ENCODE data around the gene LGALS3. TPM values are rescaled to one million over a fixed set of nuclear protein-coding genes. Genes with fewer than 3 reads are reported as not detected.
A peak's percentile ranks its signal among the peaks of the same experiment; 100 is the strongest.

Gene LGALS3
- total RNA-seq, 1 donor: 368 TPM

- Histone ChIP-seq H3K36me3 (ENCODE audit: insufficient read depth, low read length) (no peaks in the 10 kb centered on the region), H3K9me3 (ENCODE audit: low read depth, low read length) (no peaks in the 10 kb centered on the region), H3K4me3 (ENCODE audit: insufficient read depth, low read length) (no peak overlapping the region), H4K20me1 (ENCODE audit: insufficient read depth, low read length) (no peaks in the 10 kb centered on the region), H3K79me2 (ENCODE audit: insufficient read depth, low read length) (no peaks in the 10 kb centered on the region), H3K27me3 (ENCODE audit: insufficient read depth, low read length) (no peaks in the 10 kb centered on the region), H3K4me2 (ENCODE audit: insufficient read depth, low read length) (no peak overlapping the region), H3K27ac (ENCODE audit: low read depth, low read length) (no peak overlapping the region), H2AFZ (ENCODE audit: low read length) (no peak overlapping the region), H3K4me1 (ENCODE audit: insufficient read depth, low read length) (peaks cover 4% of the 10 kb centered on the region)
- DNase-seq (ENCODE audit: insufficient read length, low spot score, missing footprints): no peak
- TF ChIP-seq, protein P1, sequence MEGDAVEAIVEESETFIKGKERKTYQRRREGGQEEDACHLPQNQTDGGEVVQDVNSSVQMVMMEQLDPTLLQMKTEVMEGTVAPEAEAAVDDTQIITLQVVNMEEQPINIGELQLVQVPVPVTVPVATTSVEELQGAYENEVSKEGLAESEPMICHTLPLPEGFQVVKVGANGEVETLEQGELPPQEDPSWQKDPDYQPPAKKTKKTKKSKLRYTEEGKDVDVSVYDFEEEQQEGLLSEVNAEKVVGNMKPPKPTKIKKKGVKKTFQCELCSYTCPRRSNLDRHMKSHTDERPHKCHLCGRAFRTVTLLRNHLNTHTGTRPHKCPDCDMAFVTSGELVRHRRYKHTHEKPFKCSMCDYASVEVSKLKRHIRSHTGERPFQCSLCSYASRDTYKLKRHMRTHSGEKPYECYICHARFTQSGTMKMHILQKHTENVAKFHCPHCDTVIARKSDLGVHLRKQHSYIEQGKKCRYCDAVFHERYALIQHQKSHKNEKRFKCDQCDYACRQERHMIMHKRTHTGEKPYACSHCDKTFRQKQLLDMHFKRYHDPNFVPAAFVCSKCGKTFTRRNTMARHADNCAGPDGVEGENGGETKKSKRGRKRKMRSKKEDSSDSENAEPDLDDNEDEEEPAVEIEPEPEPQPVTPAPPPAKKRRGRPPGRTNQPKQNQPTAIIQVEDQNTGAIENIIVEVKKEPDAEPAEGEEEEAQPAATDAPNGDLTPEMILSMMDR (IDR thresholded peaks at IDR 0.05; ENCODE audit: extremely low read depth, low read depth, low read length): no peak
Measured at GRCh38 chr14:55086938-55087337, 42.1 kb upstream of the LGALS3 start.

- DNase-seq (ENCODE audit: insufficient read length, low spot score, missing footprints): no peak
- H3K4me1 ChIP-seq (ENCODE audit: insufficient read depth, low read length): peaks cover 4% of the 10 kb centered on the region
- H2AFZ ChIP-seq (ENCODE audit: low read length): no peak overlapping the region
- H3K9me3 ChIP-seq (ENCODE audit: low read depth, low read length): no peaks in the 10 kb centered on the region
- H4K20me1 ChIP-seq (ENCODE audit: insufficient read depth, low read length): no peaks in the 10 kb centered on the region
- H3K4me2 ChIP-seq (ENCODE audit: insufficient read depth, low read length): no peak overlapping the region
- H3K36me3 ChIP-seq (ENCODE audit: insufficient read depth, low read length): no peaks in the 10 kb centered on the region
- no peak overlapping the region for H3K27ac ChIP-seq (ENCODE audit: low read depth, low read length)
- TF ChIP-seq, protein P1 (IDR thresholded peaks at IDR 0.05; ENCODE audit: extremely low read depth, low read depth, low read length): no peak
- no peaks in the 10 kb centered on the region for H3K79me2 ChIP-seq (ENCODE audit: insufficient read depth, low read length)
- H3K4me3 ChIP-seq (ENCODE audit: insufficient read depth, low read length): no peak overlapping the region
- H3K27me3 ChIP-seq (ENCODE audit: insufficient read depth, low read length): no peaks in the 10 kb centered on the region
Measured at GRCh38 chr14:55088356-55088755, 40.7 kb upstream of the LGALS3 start.

DNA sequence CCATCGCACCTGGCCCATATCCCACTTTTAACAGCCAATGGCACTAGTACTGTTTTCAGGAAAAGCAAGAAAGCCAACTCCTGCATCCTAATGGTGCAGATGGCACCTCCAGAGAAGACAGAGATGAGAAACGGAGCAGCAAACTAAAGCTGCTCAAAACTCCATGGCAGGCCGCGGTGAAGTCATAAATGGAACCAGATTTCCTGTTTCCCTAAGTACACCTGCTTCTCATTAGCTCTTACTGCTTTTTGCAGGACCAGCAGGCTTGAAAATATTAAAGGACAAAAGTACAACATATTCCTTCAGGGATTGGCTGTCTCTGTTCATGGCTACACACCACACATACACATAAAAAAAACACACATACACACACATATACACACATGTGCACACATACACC is 36.7 kb upstream of the LGALS3 start:
- TF ChIP-seq, protein P1 (IDR thresholded peaks at IDR 0.05; ENCODE audit: extremely low read depth, low read depth, low read length): no peak
- H3K79me2 ChIP-seq (ENCODE audit: insufficient read depth, low read length): no peaks in the 10 kb centered on the region
- peaks cover 9% of the 10 kb centered on the region for H3K4me1 ChIP-seq (ENCODE audit: insufficient read depth, low read length)
- H4K20me1 ChIP-seq (ENCODE audit: insufficient read depth, low read length): no peaks in the 10 kb centered on the region
- H3K4me3 ChIP-seq (ENCODE audit: insufficient read depth, low read length): no peak overlapping the region
- H3K9me3 ChIP-seq (ENCODE audit: low read depth, low read length): no peaks in the 10 kb centered on the region
- peak overlapping the region; percentile 23 for H2AFZ ChIP-seq (ENCODE audit: low read length)
- H3K27me3 ChIP-seq (ENCODE audit: insufficient read depth, low read length): no peaks in the 10 kb centered on the region
- H3K4me2 ChIP-seq (ENCODE audit: insufficient read depth, low read length): no peak overlapping the region
- DNase-seq (ENCODE audit: insufficient read length, low spot score, missing footprints): no peak
- H3K27ac ChIP-seq (ENCODE audit: low read depth, low read length): no peak overlapping the region
- no peaks in the 10 kb centered on the region for H3K36me3 ChIP-seq (ENCODE audit: insufficient read depth, low read length)

DNA sequence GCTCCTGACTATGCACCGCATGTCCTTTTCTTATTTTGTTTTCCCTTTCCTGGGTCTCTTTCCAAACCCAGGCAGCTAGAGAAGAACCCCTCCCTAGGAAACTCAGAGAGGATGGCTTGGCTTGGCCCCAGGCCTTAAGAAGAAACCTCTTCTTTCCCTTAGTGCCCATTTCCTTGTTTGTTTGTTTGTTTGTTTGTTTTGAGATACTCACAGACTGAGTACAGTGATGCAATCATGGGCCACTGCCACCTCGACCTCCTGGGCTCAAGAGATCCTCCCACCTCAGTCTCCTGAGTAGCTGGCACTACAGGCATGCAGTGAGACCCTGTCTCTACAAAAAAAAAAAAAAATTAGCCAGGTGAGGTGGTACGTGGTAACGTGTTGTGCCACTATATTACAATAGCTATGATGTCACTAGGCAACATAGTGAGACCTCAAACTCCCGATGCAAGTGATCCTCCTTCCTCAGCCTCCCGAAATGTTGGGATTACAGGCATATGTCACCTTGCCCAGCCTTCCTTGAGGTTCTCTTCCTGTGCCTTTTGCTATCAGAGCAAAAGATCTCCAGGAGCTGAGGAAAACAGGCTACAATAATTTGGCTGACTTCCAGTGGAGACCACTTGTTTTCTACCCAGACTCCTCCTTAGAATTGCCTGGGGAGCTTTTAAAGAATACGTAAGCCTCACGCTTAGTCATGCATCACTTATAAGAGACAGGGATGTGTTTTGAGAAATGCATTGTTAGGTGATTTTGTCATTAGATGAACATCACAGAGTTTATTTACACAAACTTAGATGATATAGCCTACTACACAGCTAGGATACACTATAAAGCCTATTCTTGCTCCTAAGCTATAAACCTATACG is 34.5 kb upstream of the LGALS3 start:
- Histone ChIP-seq H3K4me2 (ENCODE audit: insufficient read depth, low read length) (no peak overlapping the region), H4K20me1 (ENCODE audit: insufficient read depth, low read length) (no peaks in the 10 kb centered on the region), H3K4me3 (ENCODE audit: insufficient read depth, low read length) (no peak overlapping the region), H3K4me1 (ENCODE audit: insufficient read depth, low read length) (peaks cover 5% of the 10 kb centered on the region), H3K27ac (ENCODE audit: low read depth, low read length) (no peak overlapping the region), H3K79me2 (ENCODE audit: insufficient read depth, low read length) (no peaks in the 10 kb centered on the region), H3K36me3 (ENCODE audit: insufficient read depth, low read length) (no peaks in the 10 kb centered on the region), H3K9me3 (ENCODE audit: low read depth, low read length) (no peaks in the 10 kb centered on the region), H2AFZ (ENCODE audit: low read length) (no peak overlapping the region), H3K27me3 (ENCODE audit: insufficient read depth, low read length) (no peaks in the 10 kb centered on the region)
- DNase-seq (ENCODE audit: insufficient read length, low spot score, missing footprints): no peak
- TF ChIP-seq, protein P1 (IDR thresholded peaks at IDR 0.05; ENCODE audit: extremely low read depth, low read depth, low read length): no peak
